GM18508 (cell line): Measurements from ENCODE around the gene COL2A1.

Experiments
- ATAC-seq: cut with Tn5 transposase; IDR thresholded peaks from one replicate; pipeline ENCODE4 v1.9.1; 2021; ENCODE audit warnings: moderate number of reproducible peaks; ENCODE audit not compliant: insufficient read depth, unreplicated experiment

The COL2A1 gene

DNA sequence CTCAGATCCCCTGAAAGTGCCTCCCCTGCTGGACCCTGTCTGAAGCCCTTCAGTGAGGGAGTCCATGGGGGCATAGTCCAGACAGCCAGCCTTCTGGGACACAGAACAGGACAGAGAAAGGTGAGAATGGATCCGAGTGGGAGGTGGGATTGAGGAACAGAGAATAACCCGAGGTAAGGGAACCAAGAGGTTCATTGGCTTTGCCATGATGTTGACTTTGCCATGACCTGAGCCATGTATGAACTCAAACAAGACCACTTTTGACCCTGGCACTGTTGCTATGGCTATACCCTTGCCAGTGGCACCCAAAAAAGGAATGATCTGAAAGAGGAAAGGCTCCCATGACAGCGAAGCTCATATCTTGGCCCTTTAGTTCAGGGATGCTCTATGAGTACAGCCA, 76.9 kb downstream of the COL2A1 start:
- ATAC-seq = no peak
